Heart left ventricle (tissue), 16 donors: ENCODE results near the gene DHPS. TPM values are rescaled to one million over a fixed set of nuclear protein-coding genes. Genes with fewer than 3 reads are reported as not detected.
A peak's percentile ranks its signal among the peaks of the same experiment; 100 is the strongest.

Source experiments
- ATAC-seq, 4 donors: fragments of 200-7000 bp; cut with Tn5 transposase; one replicate each; pipeline ENCODE4 v1.9.1; 2020 to 2022; ENCODE audit warnings: moderate library complexity in 4 of 4, mild to moderate bottlenecking in 3 of 4, moderate number of reproducible peaks in 1 of 4
- DNase-seq, 5 donors: peaks; one replicate each; pipeline ENCODE4 v3.0.0-alpha.2; 2020
- H3K27ac ChIP-seq, 12 donors: fragments of 200-600 bp; sonication (generic) in 4 of 12; one replicate each; pipeline versions ENCODE4 v1.5.0 to v1.8.0; 2016 to 2022; ENCODE audit warnings: mild to moderate bottlenecking in 2 of 12
- H3K27me3 ChIP-seq, 9 donors: fragments of 200-600 bp; sonication (generic) in 2 of 9; one replicate each; pipeline versions ENCODE4 v1.5.1 to v1.8.0; 2016 to 2022; ENCODE audit warnings: mild to moderate bottlenecking in 3 of 9
- H3K36me3 ChIP-seq, 9 donors: fragments of 200-600 bp; sonication (generic) in 2 of 9; one replicate each; pipeline versions ENCODE4 v1.5.0 to v1.8.0; 2018 to 2022; ENCODE audit warnings: mild to moderate bottlenecking in 2 of 9
- H3K4me1 ChIP-seq, 12 donors: fragments of 200-600 bp; sonication (generic) in 4 of 12; one replicate each; pipeline versions ENCODE4 v1.5.0 to v1.8.0; 2016 to 2022; ENCODE audit warnings: mild to moderate bottlenecking in 3 of 12
- H3K4me3 ChIP-seq, 12 donors: fragments of 200-600 bp; sonication (generic) in 4 of 12; one replicate each; pipeline versions ENCODE4 v1.5.0 to v1.8.0; 2017 to 2022; ENCODE audit warnings: mild to moderate bottlenecking in 9 of 12, moderate library complexity in 4 of 12
- H3K9me3 ChIP-seq, 12 donors: fragments of 200-600 bp; sonication (generic) in 4 of 12; one replicate each; pipeline versions ENCODE4 v1.5.0 to v1.8.0; 2016 to 2022; ENCODE audit warnings: mild to moderate bottlenecking in 1 of 12
- CTCF ChIP-seq, 12 donors: fragments of 200-600 bp; sonication (generic) in 4 of 12; IDR thresholded peaks; one replicate each; pipeline versions ENCODE4 v1.5.0 to v1.8.0; 2018 to 2022; ENCODE audit warnings: antibody characterized with exemption in 12 of 12, mild to moderate bottlenecking in 5 of 12
- POLR2A ChIP-seq, 2 donors: fragments of 450-650 bp; IDR thresholded peaks; one replicate each; pipeline ENCODE4 v1.6.1; 2017; ENCODE audit warnings: antibody characterized with exemption in 2 of 2, mild to moderate bottlenecking in 2 of 2, moderate library complexity in 2 of 2
- WGBS, 4 donors: extraction: QIAGEN DNeasy Blood & Tissue Kit in 2 of 4; methylation state at CpG; one replicate each; pipeline versions ENCODE4 v1.1.5 to v1.1.7; 2013 to 2018; 5-methylcytosine and 5-hydroxymethylcytosine counted together
- intact Hi-C, 10 donors: fragments of 100-400 bp; cut with DNase I; formaldehyde crosslinking; loops; one replicate each; pipeline versions ENCODE4 v1.11.1 to v1.14.2; 2022
- polyA plus RNA-seq, 2 donors: library from polyadenylated mRNA; stranded (reverse); fragments of 200-250 nt; gene quantifications; one replicate each; pipeline ENCODE4 v1.2.3, GENCODE V29; 2013
- total RNA-seq, 9 donors: library from RNA; depleted of rRNA in 2 of 9; stranded (reverse); fragments of >200 nt in 2 of 9; fragmentation: NEBNext Ultra II Directional in 3 of 9; extraction: Animal tissue kit (Norgen Biotek cat#: 25700) in 3 of 9; gene quantifications; one replicate each; pipeline versions ENCODE4 v1.1.0 to v1.2.4, GENCODE V29; 2016 to 2023
- donor health status: ischemic (EF 13 %, LVEDD 7.1; RV severe dilation, severe dysfunction).
- donor health status: healthy with polysubstance abuse.
- donor health status: DM: no; HTN: yes; CAD: no.
- donor health status: DM: no; HTN: no; CAD: no.
- donor health status: ischemic (EF 25% LVEDD 6.9; RV normal size, moderate dysfunction).
- donor health status: ischemic (EF 25% LVEDD 5.7; RV mildly dilated, moderate dysfunction).
- donor health status: healthy.
- donor health status: DM: yes; HTN: yes; CAD: no.
- donor health status: ischemic (EF 35%, LVEDD 5.7; RV mildly dilated, moderate dysfunction).
- donor health status: nonischemic (EF 11% LVEDD 7.7; RV severe dilation, severe dysfunction).
- donor health status: DM: yes; HTN: yes; CAD: no.
- donor health status: PGD.
- donor health status: ischemic (EF 29% LVEDD 5.4; RV normal size, mild dysfunction).
- donor health status: nonischemic (EF 23%, LVEDD 6.1; RV moderate dilation, normal function).

DHPS gene
- total and polyA plus RNA-seq, 11 donors, result 47.6 to 121 (median 55.9) TPM

- H3K4me1 ChIP-seq, result peaks cover 9 to 47% (median 39%) of the 10 kb centered on the region in 12 donors
- 0 to 1% (median 0%) methylated on average over 39 to 64 of the region's 64 CpGs for WGBS, 4 donors
- H3K27ac ChIP-seq, result peak overlapping the region; percentile 91 to 99 (median 96)
- TF ChIP-seq CTCF (IDR thresholded peaks at IDR 0.05) (peak in 1 of 12 donors; percentile 16), POLR2A (IDR thresholded peaks at IDR 0.05) (peak in 1 of 2 donors; percentile 9)
- H3K27me3 ChIP-seq, result no peaks in the 10 kb centered on the region
- H3K4me3 ChIP-seq, result peak overlapping the region; percentile 64 to 100 (median 88)
- ATAC-seq (peak; percentile 58 to 79 (median 68)), DNase-seq (peak; percentile 81 to 88 (median 84))
- H3K9me3 ChIP-seq, result no peaks in the 10 kb centered on the region
- H3K36me3 ChIP-seq, result peaks cover 0 to 40% (median 26%) of the 10 kb centered on the region in 9 donors
- intact Hi-C loops, result loop anchor here in 7 of 10 donors (5.0 to 10.0 kb wide), 3 partner anchors 57 to 175 kb away; partner anchors contain the start of genes ZNF490 (in 1 of the 7) and ZNF791 (in 1 of the 7)
Measured at GRCh38 chr19:12669270-12670158, 12.2 kb downstream of the DHPS start.

- intact Hi-C loops, result loop anchor here in 1 of 10 donors (5.0 kb wide), 1 partner anchor 107 kb away; no protein-coding TSS in a partner anchor
- H3K4me3 ChIP-seq, result peak overlapping the region; percentile 64 to 100 (median 88)
- 0 to 1% (median 0%) methylated on average over 18 to 24 of the region's 24 CpGs for WGBS, 4 donors
- H3K36me3 ChIP-seq, result peaks cover 0 to 34% (median 20%) of the 10 kb centered on the region in 9 donors
- TF ChIP-seq CTCF (IDR thresholded peaks at IDR 0.05) (no peak), POLR2A (IDR thresholded peaks at IDR 0.05) (no peak)
- H3K9me3 ChIP-seq, result no peaks in the 10 kb centered on the region
- no peaks in the 10 kb centered on the region for H3K27me3 ChIP-seq
- peak overlapping the region; percentile 91 to 99 (median 96) for H3K27ac ChIP-seq
- DNase-seq, result peak; percentile 46 to 71 (median 56)
- ATAC-seq, result peak in 3 of 4 donors; percentile 5 to 21 (median 7)
- peaks cover 9 to 51% (median 39%) of the 10 kb centered on the region in 12 donors for H3K4me1 ChIP-seq
Measured at GRCh38 chr19:12668932-12669269, 12.8 kb downstream of the DHPS start.

- Histone ChIP-seq H3K36me3 (peaks cover 0 to 34% (median 20%) of the 10 kb centered on the region in 9 donors), H3K27ac (peak overlapping the region in 4 of 12 donors; percentile 91 to 98 (median 96)), H3K27me3 (no peaks in the 10 kb centered on the region), H3K9me3 (no peaks in the 10 kb centered on the region), H3K4me3 (peak overlapping the region in 11 of 12 donors; percentile 75 to 100 (median 88)), H3K4me1 (peaks cover 9 to 51% (median 39%) of the 10 kb centered on the region in 12 donors)
- intact Hi-C loops, result loop anchor here in 1 of 10 donors (5.0 kb wide), 1 partner anchor 106 kb away; no protein-coding TSS in a partner anchor
- no peak for ATAC-seq
- TF ChIP-seq CTCF (IDR thresholded peaks at IDR 0.05) (no peak), POLR2A (IDR thresholded peaks at IDR 0.05) (no peak)
- WGBS, 4 donors, result 62 to 78% (median 70%) methylated on average over 8 of the region's 8 CpGs
- no peak for DNase-seq
Measured at GRCh38 chr19:12668346-12668745, 13.3 kb downstream of the DHPS start.
